NCI-H510A treated with DMSO at 0.1 percent for 48 hours (cell line): ENCODE measurements around the gene DRC7.

Experiments
- DNase-seq: peaks from one replicate; lab custom pipeline; 2025; lab: John Stamatoyannopoulos, UW

DRC7 gene

GRCh38 chr16:57675741-57676551 is 18.7 kb upstream of the DRC7 start:
- DNase-seq, result no peak

DNA sequence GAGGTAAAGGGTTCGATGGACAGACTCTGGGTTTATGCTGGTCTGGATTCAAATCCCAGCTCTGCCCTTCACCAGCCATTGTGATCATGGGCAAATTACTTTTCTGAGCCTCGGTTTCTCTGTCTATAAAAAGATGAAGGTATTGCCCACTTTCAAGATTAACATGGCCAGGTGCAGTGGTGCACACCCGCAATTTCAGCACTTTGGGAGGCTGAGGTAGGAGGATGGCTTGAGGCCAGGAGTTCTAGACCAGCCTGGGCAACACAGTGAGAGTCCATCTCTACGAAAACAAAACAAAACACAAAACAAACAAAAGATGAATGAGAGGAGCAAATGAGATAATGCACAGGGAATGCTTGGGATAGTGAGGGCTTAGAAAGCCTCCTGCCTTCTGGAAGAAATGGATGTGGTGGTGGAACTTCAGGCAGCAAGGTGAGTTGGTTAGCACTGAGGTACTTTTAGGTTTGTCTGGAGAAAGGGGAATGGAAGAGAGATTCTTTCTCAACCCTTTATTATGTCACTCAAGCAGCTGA is 18.0 kb upstream of the DRC7 start:
- DNase-seq, result no peak

GRCh38 chr16:57677622-57678369 is 16.8 kb upstream of the DRC7 start:
- DNase-seq, result no peak

- DNase-seq, result no peak
Observed at GRCh38 chr16:57679016-57679415, 15.6 kb upstream of the DRC7 start.

- no peak for DNase-seq
Observed at GRCh38 chr16:57679767-57680482, 14.7 kb upstream of the DRC7 start.

- no peak for DNase-seq
Observed at GRCh38 chr16:57680842-57681375, 13.7 kb upstream of the DRC7 start.

GRCh38 chr16:57681950-57682728 is 12.5 kb upstream of the DRC7 start:
- DNase-seq, result no peak

GRCh38 chr16:57682809-57683635 is 11.6 kb upstream of the DRC7 start:
- DNase-seq, result no peak

DNA sequence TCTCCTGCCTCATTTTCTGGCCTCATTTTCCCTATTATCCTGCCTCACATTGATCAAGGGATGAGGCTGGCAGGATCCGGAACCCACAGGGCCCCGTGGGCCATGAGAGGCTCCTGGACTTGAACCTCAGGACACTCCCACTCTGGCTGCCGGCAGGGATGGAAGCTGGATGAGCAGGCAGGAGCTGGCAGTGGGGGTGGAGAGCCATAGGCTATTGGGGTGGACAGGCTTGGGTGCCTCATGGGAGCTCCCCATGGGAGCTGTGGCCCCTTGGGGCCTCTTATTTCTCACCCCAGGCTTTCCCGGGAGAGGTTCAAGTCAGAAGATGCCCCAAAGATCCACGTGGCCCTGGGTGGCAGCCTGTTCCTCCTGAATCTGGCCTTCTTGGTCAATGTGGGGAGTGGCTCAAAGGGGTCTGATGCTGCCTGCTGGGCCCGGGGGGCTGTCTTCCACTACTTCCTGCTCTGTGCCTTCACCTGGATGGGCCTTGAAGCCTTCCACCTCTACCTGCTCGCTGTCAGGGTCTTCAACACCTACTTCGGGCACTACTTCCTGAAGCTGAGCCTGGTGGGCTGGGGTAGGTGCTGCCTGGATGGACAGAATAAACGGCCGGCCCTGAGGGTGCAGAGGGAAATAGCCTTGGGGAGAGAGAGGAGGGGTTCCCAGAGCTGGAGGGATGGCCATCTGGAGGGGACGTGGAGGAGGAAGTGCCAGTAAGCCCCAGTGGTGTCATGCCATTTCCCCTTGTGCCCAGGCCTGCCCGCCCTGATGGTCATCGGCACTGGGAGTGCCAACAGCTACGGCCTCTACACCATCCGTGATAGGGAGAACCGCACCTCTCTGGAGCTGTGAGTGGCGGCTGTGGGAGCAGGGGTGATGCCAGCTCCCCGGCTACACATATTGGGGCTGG is 10.7 kb upstream of the DRC7 start:
- no peak for DNase-seq

DNA sequence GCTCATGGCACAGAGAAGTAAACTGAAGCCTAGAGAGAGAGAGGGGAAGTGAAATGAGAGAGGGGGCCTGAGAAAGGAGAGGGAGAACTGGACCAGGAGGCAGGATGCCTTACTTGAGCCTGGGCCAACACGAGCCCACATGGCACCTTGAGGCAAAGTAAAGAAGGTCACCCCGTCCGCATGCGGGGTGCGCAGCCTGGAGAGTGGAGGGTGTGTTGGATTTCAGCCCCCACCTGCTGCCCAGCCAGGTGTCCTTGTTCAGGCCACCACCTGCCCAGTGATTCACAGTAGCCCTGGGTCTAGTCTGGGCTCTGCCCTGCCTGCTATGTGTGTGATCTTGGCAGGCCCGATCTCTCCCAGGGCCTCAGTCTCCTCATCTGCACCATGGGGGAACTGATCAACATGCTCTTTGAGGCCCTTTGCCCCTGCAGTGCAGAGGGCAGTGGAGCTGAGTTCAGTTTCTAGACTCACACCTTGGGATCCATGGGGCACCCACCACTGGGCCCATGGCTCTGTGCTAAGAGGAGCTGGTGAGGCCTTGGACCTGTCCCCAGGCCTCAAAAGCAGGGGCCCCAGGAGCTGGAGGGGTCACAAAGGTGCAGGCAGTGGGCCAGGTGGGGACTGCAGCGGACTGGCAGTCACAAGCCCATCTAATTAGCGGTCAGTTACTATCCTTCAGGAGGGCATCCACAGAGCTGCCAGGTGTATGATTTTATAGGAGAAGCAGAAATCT is 9.8 kb upstream of the DRC7 start:
- no peak for DNase-seq

- no peak for DNase-seq
Observed at GRCh38 chr16:57685633-57686032, 9.0 kb upstream of the DRC7 start.

GRCh38 chr16:57686577-57686976 is 8.0 kb upstream of the DRC7 start:
- DNase-seq, result no peak

GRCh38 chr16:57687363-57687929 is 7.2 kb upstream of the DRC7 start:
- no peak for DNase-seq

DNA sequence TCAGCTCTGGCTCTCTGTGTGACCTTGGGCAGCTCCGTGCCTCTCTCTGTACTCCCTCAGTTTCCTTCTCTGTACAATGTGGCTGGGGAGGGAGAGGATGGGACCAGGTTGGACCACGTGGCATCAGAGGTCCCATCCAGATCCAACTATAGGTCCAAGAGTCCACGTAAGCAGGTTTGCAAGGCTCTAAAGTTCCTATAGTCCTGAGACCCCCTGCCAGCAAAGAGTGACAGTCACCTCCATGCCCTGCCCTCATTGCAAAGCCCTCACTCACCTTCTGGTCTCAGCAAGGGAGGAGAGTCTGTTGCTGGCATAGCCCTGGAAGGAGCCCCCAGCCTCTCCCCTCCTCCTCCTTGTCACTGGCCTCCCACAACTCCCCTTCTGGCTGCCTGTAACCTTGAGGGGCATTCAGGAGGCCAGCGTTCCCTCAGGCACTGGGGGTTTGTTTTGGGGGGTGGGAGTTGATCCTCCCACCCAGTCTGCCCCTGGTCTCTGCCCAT is 6.1 kb upstream of the DRC7 start:
- no peak for DNase-seq

DNA sequence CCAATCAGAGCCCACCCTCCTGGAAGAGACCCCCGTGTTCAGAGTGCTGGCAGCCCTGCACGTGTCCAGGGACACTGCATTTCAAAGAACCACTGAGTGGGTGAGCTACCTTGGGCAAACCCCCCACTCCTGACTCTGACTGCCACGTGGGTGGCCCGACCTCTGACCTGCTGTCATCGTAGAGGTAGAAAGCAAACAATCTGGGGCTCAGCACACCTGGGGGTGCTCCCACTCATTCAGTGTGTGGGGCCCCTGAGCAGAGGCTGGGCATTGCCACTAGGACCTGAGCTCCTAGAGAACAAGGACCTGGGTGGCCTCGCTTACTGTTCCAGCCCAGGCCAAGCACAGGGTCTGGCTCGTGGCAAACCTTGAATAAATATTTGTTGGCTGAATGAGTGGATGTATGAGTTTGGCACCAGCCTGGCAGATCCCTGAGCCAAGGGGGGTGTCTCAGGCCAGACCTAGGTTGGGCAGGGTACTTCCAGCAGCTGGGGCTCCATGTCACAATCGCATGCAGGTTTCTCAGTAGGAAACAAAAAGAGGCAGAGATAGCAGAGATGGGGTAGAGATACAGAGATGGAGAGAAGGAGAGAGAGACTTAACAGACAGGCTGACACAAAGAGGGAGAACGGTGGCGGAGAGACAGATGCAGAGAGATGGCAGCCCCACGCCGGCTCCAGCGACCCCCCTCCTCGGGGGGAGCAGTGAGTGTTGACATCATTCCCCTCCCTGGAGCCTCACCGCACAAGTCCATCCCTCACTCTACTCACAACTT is 5.4 kb upstream of the DRC7 start:
- no peak for DNase-seq

- no peak for DNase-seq
Observed at GRCh38 chr16:57689762-57690558, 4.6 kb upstream of the DRC7 start.
